Esophagus squamous epithelium (tissue), 5 donors: ENCODE results near the gene PDZD8. TPM values are rescaled to one million over a fixed set of nuclear protein-coding genes. Genes with fewer than 3 reads are reported as not detected.

Experiments used
- DNase-seq: peaks from one replicate; lab custom pipeline; 2025; lab: John Stamatoyannopoulos, UW
- H3K27ac ChIP-seq, 4 donors: fragments of 200-600 bp; sonication (generic); one replicate each; pipeline ENCODE4 v1.5.1; 2016 to 2019; ENCODE audit warnings: mild to moderate bottlenecking in 1 of 4
- H3K27me3 ChIP-seq, 4 donors: fragments of 200-600 bp; sonication (generic); 1 replicate in 3 of 4; 2 replicates in 1 of 4; pipeline versions ENCODE4 v1.5.1 to v1.6.0; 2017 to 2021; ENCODE audit warnings: antibody characterized with exemption in 1 of 4
- H3K36me3 ChIP-seq, 3 donors: fragments of 200-600 bp; sonication (generic); one replicate each; pipeline ENCODE4 v1.5.1; 2016 to 2019
- H3K4me1 ChIP-seq, 3 donors: fragments of 200-600 bp; sonication (generic); one replicate each; pipeline ENCODE4 v1.5.1; 2017 to 2019
- H3K4me3 ChIP-seq, 4 donors: fragments of 200-600 bp; sonication (generic); 1 replicate in 3 of 4; 2 replicates in 1 of 4; pipeline ENCODE4 v1.5.1; 2016 to 2019; ENCODE audit warnings: mild to moderate bottlenecking in 2 of 4, moderate library complexity in 1 of 4
- H3K9me3 ChIP-seq, 3 donors: fragments of 200-600 bp; sonication (generic); one replicate each; pipeline ENCODE4 v1.5.1; 2016 to 2019
- POLR2A ChIP-seq, 4 donors: fragments of 450-650 bp; IDR thresholded peaks; one replicate each; pipeline ENCODE4 v1.6.1; 2017; ENCODE audit warnings: antibody characterized with exemption in 4 of 4, mild to moderate bottlenecking in 4 of 4, moderate library complexity in 3 of 4
- WGBS, 2 donors: methylation state at CpG; one replicate each; pipeline ENCODE4 v1.1.5; 2018; 5-methylcytosine and 5-hydroxymethylcytosine counted together
- intact Hi-C: fragments of 100-400 bp; cut with DNase I; formaldehyde crosslinking; loops from one replicate; pipeline ENCODE4 v1.15.0; 2022
- total RNA-seq, 4 donors: library from RNA; depleted of rRNA; stranded (reverse); fragments of >200 nt; gene quantifications; one replicate each; pipeline ENCODE4 v1.1.0, GENCODE V29; 2016
- TF ChIP-seq, protein P1 (sequence below), 6 experiments: fragments of 450-650 bp in 4 of 6; fragments of 200-600 bp in 2 of 6; sonication (generic) in 2 of 6; IDR thresholded peaks; one replicate each; pipeline ENCODE4 v1.5.1; 2016 to 2019; ENCODE audit warnings: antibody characterized with exemption in 6 of 6, mild to moderate bottlenecking in 4 of 6, moderate library complexity in 4 of 6
- donor health status: DM: yes; HTN: yes; CAD: no.

The PDZD8 gene
- total RNA-seq, 4 donors from 2014 or later, result 28.1 to 39.2 (median 32.9) TPM

DNA sequence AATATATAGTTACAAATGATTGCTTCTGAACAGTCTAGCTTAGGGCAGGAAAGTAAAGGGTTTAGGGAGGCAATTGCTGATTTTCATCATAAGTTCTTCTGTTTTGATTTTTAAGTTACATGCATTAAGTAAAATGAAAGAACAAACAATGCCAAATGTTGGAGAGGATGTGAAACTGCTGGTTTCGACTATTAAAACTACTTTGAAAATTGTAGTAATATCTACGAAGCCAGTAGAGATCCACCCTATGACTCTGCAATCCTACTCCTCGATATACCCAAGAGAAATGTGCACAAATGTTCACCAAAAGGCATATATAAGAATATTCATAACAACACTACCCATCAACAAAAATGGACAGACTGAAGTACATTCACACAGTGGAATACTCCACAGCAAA, 24.3 kb downstream of the PDZD8 start:
- Histone ChIP-seq H3K9me3 (no peaks in the 10 kb centered on the region), H3K4me1 (peaks cover 0 to 29% (median 10%) of the 10 kb centered on the region in 3 donors), H3K36me3 (no peaks in the 10 kb centered on the region), H3K27ac (no peak overlapping the region), H3K27me3 (no peaks in the 10 kb centered on the region), H3K4me3 (no peak overlapping the region)
- no peak for DNase-seq
- TF ChIP-seq, protein P1, sequence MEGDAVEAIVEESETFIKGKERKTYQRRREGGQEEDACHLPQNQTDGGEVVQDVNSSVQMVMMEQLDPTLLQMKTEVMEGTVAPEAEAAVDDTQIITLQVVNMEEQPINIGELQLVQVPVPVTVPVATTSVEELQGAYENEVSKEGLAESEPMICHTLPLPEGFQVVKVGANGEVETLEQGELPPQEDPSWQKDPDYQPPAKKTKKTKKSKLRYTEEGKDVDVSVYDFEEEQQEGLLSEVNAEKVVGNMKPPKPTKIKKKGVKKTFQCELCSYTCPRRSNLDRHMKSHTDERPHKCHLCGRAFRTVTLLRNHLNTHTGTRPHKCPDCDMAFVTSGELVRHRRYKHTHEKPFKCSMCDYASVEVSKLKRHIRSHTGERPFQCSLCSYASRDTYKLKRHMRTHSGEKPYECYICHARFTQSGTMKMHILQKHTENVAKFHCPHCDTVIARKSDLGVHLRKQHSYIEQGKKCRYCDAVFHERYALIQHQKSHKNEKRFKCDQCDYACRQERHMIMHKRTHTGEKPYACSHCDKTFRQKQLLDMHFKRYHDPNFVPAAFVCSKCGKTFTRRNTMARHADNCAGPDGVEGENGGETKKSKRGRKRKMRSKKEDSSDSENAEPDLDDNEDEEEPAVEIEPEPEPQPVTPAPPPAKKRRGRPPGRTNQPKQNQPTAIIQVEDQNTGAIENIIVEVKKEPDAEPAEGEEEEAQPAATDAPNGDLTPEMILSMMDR (IDR thresholded peaks at IDR 0.05), result no peak
- TF ChIP-seq POLR2A (IDR thresholded peaks at IDR 0.05), result no peak
- WGBS, 2 donors, result 73 to 76% methylated on average over 3 of the region's 3 CpGs
- intact Hi-C loops, result no loop called here

DNA sequence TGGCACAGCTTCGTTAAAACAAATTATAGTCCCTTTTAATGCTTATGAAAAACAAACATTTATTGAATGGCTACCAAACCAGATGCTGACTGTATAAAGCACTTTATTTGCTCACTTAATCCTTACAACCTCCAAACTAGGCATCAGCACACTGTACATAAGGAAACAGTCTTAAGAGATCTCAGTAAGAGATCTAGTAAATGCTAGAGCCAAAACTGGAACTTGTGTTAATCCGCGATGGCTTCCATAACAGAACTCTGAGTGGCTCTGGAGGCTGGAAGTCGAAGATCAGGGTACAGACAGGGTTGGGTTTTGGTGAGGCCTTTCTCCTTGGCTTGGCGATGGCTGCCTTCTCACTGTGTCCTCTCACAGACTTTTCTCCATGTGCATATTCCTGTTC, 27.0 kb downstream of the PDZD8 start:
- no peak overlapping the region for H3K4me3 ChIP-seq
- no peak for TF ChIP-seq POLR2A (IDR thresholded peaks at IDR 0.05)
- TF ChIP-seq, protein P1 (IDR thresholded peaks at IDR 0.05), result no peak
- 68 to 77% methylated on average over 5 of the region's 5 CpGs for WGBS, 2 donors
- no peaks in the 10 kb centered on the region for H3K9me3 ChIP-seq
- H3K27me3 ChIP-seq, result no peaks in the 10 kb centered on the region
- intact Hi-C loops, result no loop called here
- no peaks in the 10 kb centered on the region for H3K36me3 ChIP-seq
- DNase-seq, result no peak
- H3K4me1 ChIP-seq, result peaks cover 0 to 26% (median 10%) of the 10 kb centered on the region in 3 donors
- H3K27ac ChIP-seq, result no peak overlapping the region

DNA sequence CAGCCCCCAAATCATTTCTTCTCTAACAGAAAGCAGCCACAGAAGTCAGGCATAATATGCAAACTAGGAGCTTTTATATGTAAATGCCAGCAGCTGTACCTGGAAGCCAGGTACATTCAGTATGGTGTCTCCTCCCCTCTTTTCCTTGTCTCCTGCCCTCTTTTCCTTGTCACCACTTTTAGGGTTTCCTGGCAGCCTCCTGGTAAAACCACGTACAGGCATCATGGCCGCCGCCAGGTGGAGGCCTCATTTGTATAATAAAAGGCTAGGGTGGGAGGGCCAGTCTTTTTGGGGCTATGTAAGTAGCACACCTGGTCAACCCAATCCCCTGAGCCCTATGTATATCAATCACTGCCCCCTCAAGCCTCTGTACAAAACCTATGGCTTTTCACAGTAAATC, 28.7 kb downstream of the PDZD8 start:
- Histone ChIP-seq H3K27ac (no peak overlapping the region), H3K4me1 (peaks cover 0 to 38% (median 15%) of the 10 kb centered on the region in 3 donors), H3K27me3 (no peaks in the 10 kb centered on the region), H3K9me3 (no peaks in the 10 kb centered on the region), H3K36me3 (no peaks in the 10 kb centered on the region), H3K4me3 (no peak overlapping the region)
- no peak for DNase-seq
- no peak for TF ChIP-seq POLR2A (IDR thresholded peaks at IDR 0.05)
- TF ChIP-seq, protein P1 (IDR thresholded peaks at IDR 0.05), result no peak
- WGBS, 2 donors, result 96 to 100% methylated on average over 3 of the region's 3 CpGs
- intact Hi-C loops, result no loop called here

DNA sequence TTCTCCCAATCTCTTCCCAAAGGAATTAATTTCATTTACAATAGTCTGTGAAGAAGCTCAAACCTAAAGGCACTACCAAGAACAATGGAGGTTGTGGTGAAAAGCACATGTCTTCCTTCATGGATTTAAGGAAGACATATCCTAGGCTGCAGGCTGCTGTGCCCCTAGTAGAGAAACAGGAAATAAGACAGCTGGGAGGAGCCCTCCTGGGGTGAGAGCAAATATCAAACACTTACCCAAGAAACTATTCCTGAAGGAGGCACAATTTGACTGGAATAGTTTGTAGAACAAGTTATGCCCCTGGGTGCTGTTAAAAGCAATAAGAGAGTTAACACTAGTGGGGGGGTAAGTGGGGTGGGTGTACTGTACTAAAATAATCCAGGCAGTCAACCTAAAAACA, 30.1 kb downstream of the PDZD8 start:
- Histone ChIP-seq H3K4me3 (no peak overlapping the region), H3K27ac (no peak overlapping the region), H3K4me1 (peaks cover 0 to 38% (median 15%) of the 10 kb centered on the region in 3 donors), H3K9me3 (no peaks in the 10 kb centered on the region), H3K36me3 (peaks cover 0 to 9% (median 0%) of the 10 kb centered on the region in 3 donors), H3K27me3 (no peaks in the 10 kb centered on the region)
- TF ChIP-seq, protein P1 (IDR thresholded peaks at IDR 0.05), result no peak
- TF ChIP-seq POLR2A (IDR thresholded peaks at IDR 0.05), result no peak
- intact Hi-C loops, result no loop called here
- DNase-seq, result no peak

- Histone ChIP-seq H3K27me3 (no peaks in the 10 kb centered on the region), H3K4me3 (no peak overlapping the region), H3K4me1 (peaks cover 0 to 22% (median 5%) of the 10 kb centered on the region in 3 donors), H3K36me3 (peaks cover 0 to 11% (median 0%) of the 10 kb centered on the region in 3 donors), H3K9me3 (no peaks in the 10 kb centered on the region), H3K27ac (no peak overlapping the region)
- TF ChIP-seq, protein P1 (IDR thresholded peaks at IDR 0.05), result no peak
- TF ChIP-seq POLR2A (IDR thresholded peaks at IDR 0.05), result no peak
- intact Hi-C loops, result no loop called here
- no peak for DNase-seq
- WGBS, 2 donors, result 45 to 48% methylated on average over 5 of the region's 5 CpGs
Measured at GRCh38 chr10:117342641-117343040, 32.6 kb downstream of the PDZD8 start.
